NCI-H510A treated with DMSO at 0.1 percent for 48 hours (cell line): ENCODE data around the gene ZC3H18.

Experiments
- DNase-seq: peaks from one replicate; lab custom pipeline; 2025; lab: John Stamatoyannopoulos, UW

Gene ZC3H18

DNA sequence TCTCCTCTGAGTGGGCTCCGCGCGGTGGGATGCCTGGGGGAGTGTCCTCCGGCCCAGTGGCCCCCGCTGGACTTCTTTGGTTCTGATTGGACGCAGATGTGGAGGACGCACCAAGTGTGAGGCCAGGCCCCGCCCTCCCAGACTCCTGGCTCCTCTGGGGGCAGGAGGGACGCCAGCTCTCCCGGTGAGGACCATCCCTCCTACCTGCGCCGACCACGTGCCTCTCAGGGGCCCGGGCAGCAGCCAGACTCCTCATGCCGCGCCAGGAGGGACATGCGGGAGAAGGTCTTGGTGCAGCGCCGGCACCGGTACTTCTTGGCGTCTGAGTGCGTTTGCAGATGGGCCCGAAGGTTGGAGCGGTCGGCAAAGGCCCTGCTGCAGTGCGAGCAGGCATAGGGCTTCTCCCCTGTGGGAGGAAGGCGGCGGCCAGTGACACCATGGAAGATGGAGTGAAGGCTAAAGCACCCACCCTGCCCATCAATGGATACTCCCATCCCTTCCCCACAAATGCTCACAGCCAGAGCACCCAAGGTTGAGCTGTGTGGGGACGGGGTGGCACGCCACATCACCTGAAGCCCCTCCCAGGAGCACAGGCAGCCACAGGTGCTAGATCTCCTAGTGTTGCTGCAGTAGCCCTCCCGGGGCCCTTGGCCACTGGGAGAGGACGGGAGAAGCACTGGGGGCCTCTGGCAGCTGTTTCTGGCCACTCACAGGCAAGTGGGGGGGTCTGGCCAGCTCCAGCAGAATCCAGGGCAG, 108.2 kb downstream of the ZC3H18 start:
- no peak for DNase-seq

DNA sequence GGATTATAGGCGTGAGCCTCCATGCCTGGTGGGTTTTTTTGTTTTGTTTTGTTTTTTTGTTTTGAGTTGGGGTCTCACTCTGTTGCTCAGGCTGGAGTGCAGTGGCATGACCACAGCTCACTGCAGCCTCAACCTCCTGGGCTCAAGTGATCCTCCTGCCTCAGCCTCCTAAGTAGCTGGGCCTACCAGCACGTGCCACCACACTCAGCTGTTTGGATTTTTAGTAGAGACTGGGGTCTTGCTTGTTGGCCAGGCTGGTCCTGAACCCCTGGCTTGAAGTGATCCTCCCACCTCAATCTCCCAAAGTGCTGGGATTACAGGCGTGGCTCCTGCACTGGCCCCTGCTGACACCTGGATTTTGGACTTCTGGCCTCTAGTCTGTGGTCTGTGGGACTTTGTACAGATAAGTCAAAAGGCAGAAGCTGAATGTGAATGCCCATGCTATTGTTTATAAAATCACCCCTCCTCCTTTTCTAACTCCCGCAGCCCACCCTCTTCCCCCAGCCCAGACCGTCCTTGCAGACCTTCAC, 110.4 kb downstream of the ZC3H18 start:
- DNase-seq, result no peak

DNA sequence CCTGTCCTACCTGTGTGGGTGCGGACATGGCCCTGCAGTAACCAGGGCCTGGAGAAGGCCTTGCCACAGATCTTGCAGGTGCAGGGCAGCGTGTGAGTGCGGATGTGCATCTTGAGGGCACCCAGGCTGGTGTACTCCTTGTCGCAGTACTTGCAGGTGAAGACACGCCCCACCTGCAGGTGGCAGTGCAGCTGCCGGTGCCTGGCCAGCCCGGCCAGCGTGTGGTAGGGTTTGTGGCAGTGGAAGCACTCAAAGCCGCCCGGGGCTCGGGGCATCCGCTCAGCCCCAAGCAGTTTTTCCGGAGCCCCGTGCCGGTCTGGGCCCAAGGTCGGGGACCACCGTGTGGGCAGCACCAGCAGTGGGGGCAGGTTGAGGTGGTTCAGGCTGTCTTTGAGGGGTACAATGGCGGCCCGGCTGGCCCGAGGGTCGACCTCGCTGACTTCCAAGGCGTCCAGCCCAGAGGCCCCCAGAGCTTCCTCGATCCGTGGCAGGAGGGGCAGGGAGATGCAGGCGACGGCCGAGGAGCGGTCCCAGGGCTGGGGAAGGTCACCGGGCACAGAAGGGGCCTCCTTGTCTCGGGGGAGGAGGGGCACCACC, 111.0 kb downstream of the ZC3H18 start:
- no peak for DNase-seq
